ENCODE results near the gene DNAJB14. TPM values are rescaled to one million over a fixed set of nuclear protein-coding genes. Genes with fewer than 3 reads are reported as not detected.
A peak's percentile ranks its signal among the peaks of the same experiment; 100 is the strongest.
"Not testable (repeated sequence)": the region's sequence is repeated elsewhere in the genome, so short reads cannot be mapped to it uniquely, and the experiment has no call there.

DNAJB14 gene
- total and polyA plus RNA-seq, 2 experiments from 2014 or later = 15.3 to 18.1 TPM

GRCh38 chr4:99965173-99965572 is 18.8 kb upstream of the DNAJB14 start:
- no peak overlapping the region for H3K4me3 ChIP-seq
- no peak for DNase-seq (ENCODE audit: low read depth in 1 of 2, low spot score in 1 of 2)
- no peak for TF ChIP-seq CTCF (IDR thresholded peaks at IDR 0.05; ENCODE audit: low read depth, low read length)
- no peaks in the 10 kb centered on the region for H3K9me3 ChIP-seq (ENCODE audit: low read depth)
- H3K4me1 ChIP-seq (ENCODE audit: low read depth) = no peaks in the 10 kb centered on the region
- H3K27ac ChIP-seq = no peak overlapping the region
- H3K36me3 ChIP-seq = no peaks in the 10 kb centered on the region
- H3K27me3 ChIP-seq = no peaks in the 10 kb centered on the region

GRCh38 chr4:99961711-99962110 is 15.3 kb upstream of the DNAJB14 start:
- Histone ChIP-seq H3K9me3 (ENCODE audit: low read depth) (no peaks in the 10 kb centered on the region), H3K4me1 (ENCODE audit: low read depth) (no peaks in the 10 kb centered on the region), H3K36me3 (no peaks in the 10 kb centered on the region), H3K27ac (no peak overlapping the region), H3K4me3 (no peak overlapping the region), H3K27me3 (no peaks in the 10 kb centered on the region)
- DNase-seq (ENCODE audit: low read depth in 1 of 2, low spot score in 1 of 2) = no peak
- TF ChIP-seq CTCF (IDR thresholded peaks at IDR 0.05; ENCODE audit: low read depth, low read length) = no peak

- Histone ChIP-seq H3K4me1 (ENCODE audit: low read depth) (no peaks in the 10 kb centered on the region), H3K4me3 (no peak overlapping the region), H3K27ac (no peak overlapping the region), H3K27me3 (no peaks in the 10 kb centered on the region), H3K9me3 (ENCODE audit: low read depth) (no peaks in the 10 kb centered on the region), H3K36me3 (no peaks in the 10 kb centered on the region)
- no peak for DNase-seq (ENCODE audit: low read depth in 1 of 2, low spot score in 1 of 2)
- TF ChIP-seq CTCF (IDR thresholded peaks at IDR 0.05; ENCODE audit: low read depth, low read length) = no peak
These were observed 14.2 kb upstream of the DNAJB14 start for GRCh38 chr4:99960648-99961047.

GRCh38 chr4:99958207-99958606 is 11.8 kb upstream of the DNAJB14 start:
- not testable (repeated sequence) for H3K9me3 ChIP-seq (ENCODE audit: low read depth); H3K27ac ChIP-seq; H3K27me3 ChIP-seq; DNase-seq (ENCODE audit: low read depth in 1 of 2, low spot score in 1 of 2); H3K36me3 ChIP-seq; H3K4me1 ChIP-seq (ENCODE audit: low read depth); H3K4me3 ChIP-seq

GRCh38 chr4:99950913-99951254 is 4.5 kb upstream of the DNAJB14 start:
- Histone ChIP-seq H3K4me1 (ENCODE audit: low read depth) (peaks cover 6% of the 10 kb centered on the region), H3K27ac (peak overlapping the region; percentile 96), H3K36me3 (peaks cover 6% of the 10 kb centered on the region), H3K9me3 (ENCODE audit: low read depth) (no peaks in the 10 kb centered on the region), H3K27me3 (no peaks in the 10 kb centered on the region), H3K4me3 (peak overlapping the region; percentile 64)
- no peak for DNase-seq (ENCODE audit: low read depth in 1 of 2, low spot score in 1 of 2)
- no peak for TF ChIP-seq CTCF (IDR thresholded peaks at IDR 0.05; ENCODE audit: low read depth, low read length)

- peak within 1 kb of the TSS; percentile 89 for H3K4me3 ChIP-seq
- peaks cover 6% of the 10 kb centered on the region for H3K36me3 ChIP-seq
- no peaks in the 10 kb centered on the region for H3K27me3 ChIP-seq
- peak within 1 kb of the TSS; percentile 96 for H3K27ac ChIP-seq
- no peak for TF ChIP-seq CTCF (IDR thresholded peaks at IDR 0.05; ENCODE audit: low read depth, low read length)
- DNase-seq (ENCODE audit: low read depth in 1 of 2, low spot score in 1 of 2) = peak; percentile 100
- peaks cover 10% of the 10 kb centered on the region for H3K4me1 ChIP-seq (ENCODE audit: low read depth)
- H3K9me3 ChIP-seq (ENCODE audit: low read depth) = no peaks in the 10 kb centered on the region
These were observed 3.8 kb upstream of the DNAJB14 start, which contains the start of gene H2AZ1 for GRCh38 chr4:99949999-99950912. TSS of gene H2AZ1 (minus strand) at chr4:99950275. CDS start at chr4:99950170, 105 bp downstream.

Data from cardiac muscle cell (in vitro differentiated cells and primary cell).